GM19035 (cell line): Measurements from ENCODE around the gene INPP4B.
"Not testable (repeated sequence)": the region's sequence is repeated elsewhere in the genome, so short reads cannot be mapped to it uniquely, and the experiment has no call there.

ENCODE experiments used
- ATAC-seq: cut with Tn5 transposase; IDR thresholded peaks from one replicate; pipeline ENCODE4 v1.9.1; 2021; ENCODE audit not compliant: unreplicated experiment

Gene INPP4B

GRCh38 chr4:142551517-142552305 lies 294.4 kb downstream of the INPP4B start:
- no peak for ATAC-seq

- ATAC-seq: no peak
Observed at GRCh38 chr4:142550965-142551364, 295.1 kb downstream of the INPP4B start.

GRCh38 chr4:142549726-142550463 lies 296.2 kb downstream of the INPP4B start:
- ATAC-seq: no peak

GRCh38 chr4:142549248-142549647 lies 296.9 kb downstream of the INPP4B start:
- ATAC-seq: no peak

- ATAC-seq: no peak
Observed at GRCh38 chr4:142548491-142548890, 297.6 kb downstream of the INPP4B start.

GRCh38 chr4:142547974-142548373 lies 298.1 kb downstream of the INPP4B start:
- no peak for ATAC-seq

GRCh38 chr4:142544594-142544993 lies 301.5 kb downstream of the INPP4B start:
- ATAC-seq: no peak

GRCh38 chr4:142544039-142544438 lies 302.1 kb downstream of the INPP4B start:
- ATAC-seq: no peak

- no peak for ATAC-seq
Observed at GRCh38 chr4:142540483-142540804, 305.7 kb downstream of the INPP4B start.

- ATAC-seq: no peak
Observed at GRCh38 chr4:142539796-142540482, 306.2 kb downstream of the INPP4B start.

GRCh38 chr4:142535009-142535408 lies 311.1 kb downstream of the INPP4B start:
- ATAC-seq: no peak

GRCh38 chr4:142532054-142532453 lies 314.0 kb downstream of the INPP4B start:
- no peak for ATAC-seq

GRCh38 chr4:142530728-142531127 lies 315.4 kb downstream of the INPP4B start:
- no peak for ATAC-seq

- no peak for ATAC-seq
Observed at GRCh38 chr4:142528433-142528832, 317.7 kb downstream of the INPP4B start.

- no peak for ATAC-seq
Observed at GRCh38 chr4:142523111-142523510, 323.0 kb downstream of the INPP4B start.

- no peak for ATAC-seq
Observed at GRCh38 chr4:142519342-142519741, 326.8 kb downstream of the INPP4B start.

GRCh38 chr4:142516686-142517526 lies 329.2 kb downstream of the INPP4B start:
- ATAC-seq: no peak

GRCh38 chr4:142512161-142512560 lies 333.9 kb downstream of the INPP4B start:
- no peak for ATAC-seq

- ATAC-seq: no peak
Observed at GRCh38 chr4:142509881-142510280, 336.2 kb downstream of the INPP4B start.

GRCh38 chr4:142509381-142509780 lies 336.7 kb downstream of the INPP4B start:
- ATAC-seq: not testable (repeated sequence)

GRCh38 chr4:142500966-142501365 lies 345.1 kb downstream of the INPP4B start:
- ATAC-seq: no peak
